H1 (cell line): ENCODE results near the gene IMPDH1. TPM values are rescaled to one million over a fixed set of nuclear protein-coding genes. Genes with fewer than 3 reads are reported as not detected.

Experiments
- CTCF ChIA-PET: fragments of 300-600 bp; sonication (Branson Sonifier 250); formaldehyde crosslinking; loops from one replicate; lab custom pipeline; 2021; ENCODE audit not compliant: partially characterized antibody; lab: Charles Lee
- POLR2A ChIA-PET: fragments of 300-600 bp; sonication (Branson Sonifier 250); formaldehyde crosslinking; loops from one replicate; lab custom pipeline; 2021; ENCODE audit warnings: inconsistent platforms; ENCODE audit not compliant: partially characterized antibody; lab: Charles Lee
- DNase-seq, 2 experiments: peaks; one replicate each; pipeline versions ENCODE4 v3.0.0 to v3.0.0-alpha.2; 2010 to 2022; ENCODE audit warnings: low spot score in 2 of 2, low read depth in 1 of 2, mixed read lengths in 1 of 2
- FAIRE-seq: peaks from 2 replicates; lab custom pipeline; 2011; peaks lifted over from hg19 to GRCh38; lab: Jason Lieb, UNC
- H2AFZ ChIP-seq: 2 replicates; pipeline ENCODE4 v1.8.1; 2012; ENCODE audit warnings: low read length, inconsistent platforms
- H2AK5ac ChIP-seq: 2 replicates; pipeline ENCODE4 v1.6.1; 2013; ENCODE audit warnings: low read depth, low read length
- H2BK120ac ChIP-seq: replicated peaks from 2 replicates; pipeline ENCODE3; 2013; ENCODE audit warnings: low read depth, low read length, inconsistent platforms
- H2BK12ac ChIP-seq: 2 replicates; pipeline ENCODE4 v1.6.1; 2013; ENCODE audit warnings: low read depth, low read length
- H2BK15ac ChIP-seq: 2 replicates; pipeline ENCODE4 v1.6.1; 2013; ENCODE audit warnings: low read length
- H2BK20ac ChIP-seq: 2 replicates; pipeline ENCODE4 v1.6.1; 2013; ENCODE audit warnings: low read length
- H2BK5ac ChIP-seq: 2 replicates; pipeline ENCODE4 v1.6.1; 2013; ENCODE audit warnings: low read depth, low read length
- H3K14ac ChIP-seq: 2 replicates; pipeline ENCODE4 v1.6.1; 2013; ENCODE audit warnings: inconsistent platforms; ENCODE audit not compliant: insufficient read length
- H3K18ac ChIP-seq: 2 replicates; pipeline ENCODE4 v1.6.1; 2013; ENCODE audit warnings: low read length; ENCODE audit errors: extremely low read depth
- H3K23ac ChIP-seq: 2 replicates; pipeline ENCODE4 v1.6.1; 2013; ENCODE audit warnings: inconsistent platforms; ENCODE audit not compliant: insufficient read length
- H3K23me2 ChIP-seq: 2 replicates; pipeline ENCODE4 v1.6.1; 2013; ENCODE audit warnings: low read depth, low read length
- H3K27ac ChIP-seq: 2 replicates; pipeline ENCODE4 v1.6.1; 2011; ENCODE audit warnings: low read depth, low read length, inconsistent platforms
- H3K27me3 ChIP-seq, 4 experiments: replicated peaks in 1 of 4; 1 replicate in 1 of 4; 2 replicates in 3 of 4; pipeline versions ENCODE4 v1.6.1 to v1.8.1; 2011 to 2013; ENCODE audit warnings: low read length in 3 of 4, mild to moderate bottlenecking in 3 of 4, inconsistent platforms in 2 of 4, mixed read lengths in 2 of 4, moderate library complexity in 1 of 4; ENCODE audit not compliant: control insufficient read depth in 3 of 4, insufficient read depth in 3 of 4; ENCODE audit errors: extremely low read depth in 1 of 4
- H3K36me3 ChIP-seq, 4 experiments: 2 replicates each; pipeline versions ENCODE4 v1.6.1 to v1.8.1; 2011 to 2013; ENCODE audit warnings: mild to moderate bottlenecking in 4 of 4, low read length in 3 of 4, moderate library complexity in 2 of 4, control low read depth in 1 of 4, inconsistent platforms in 1 of 4; ENCODE audit not compliant: insufficient read depth in 4 of 4, control insufficient read depth in 2 of 4
- H3K4ac ChIP-seq: replicated peaks from 2 replicates; pipeline ENCODE3; 2013; ENCODE audit warnings: low read length, low read depth, mixed read lengths, inconsistent platforms; ENCODE audit not compliant: insufficient read length
- H3K4me1 ChIP-seq, 4 experiments: replicated peaks in 1 of 4; 1 replicate in 1 of 4; 2 replicates in 3 of 4; pipeline versions ENCODE4 v1.6.1 to v1.8.1; 2011 to 2013; ENCODE audit warnings: low read length in 3 of 4, inconsistent platforms in 2 of 4, mixed read lengths in 1 of 4; ENCODE audit not compliant: insufficient read depth in 4 of 4, control insufficient read depth in 3 of 4
- H3K4me2 ChIP-seq, 2 experiments: 2 replicates each; pipeline versions ENCODE4 v1.6.1 to v1.8.1; 2011 to 2013; ENCODE audit warnings: low read depth in 2 of 2, low read length in 2 of 2, control low read depth in 1 of 2, inconsistent platforms in 1 of 2, mild to moderate bottlenecking in 1 of 2; ENCODE audit not compliant: insufficient read depth in 1 of 2
- H3K4me3 ChIP-seq, 4 experiments: fragments of 200-600, 300-600 bp in 1 of 4; sonication (generic), shearing (Covaris generic), sonication (Bioruptor Twin) in 1 of 4; 2 replicates each; pipeline versions ENCODE4 v1.5.1 to v1.8.1; 2011 to 2016; ENCODE audit warnings: low read length in 4 of 4, low read depth in 3 of 4, control low read depth in 2 of 4, inconsistent platforms in 2 of 4, mild to moderate bottlenecking in 2 of 4, mixed read lengths in 1 of 4, moderate library complexity in 1 of 4; ENCODE audit not compliant: insufficient read depth in 2 of 4; ENCODE audit errors: extremely low read depth in 1 of 4
- H3K56ac ChIP-seq: replicated peaks from 2 replicates; pipeline ENCODE3; 2013; ENCODE audit warnings: low read depth, mild to moderate bottlenecking, mixed read lengths, low read length, inconsistent platforms; ENCODE audit not compliant: insufficient read length
- H3K79me1 ChIP-seq: 2 replicates; pipeline ENCODE4 v1.6.1; 2013; ENCODE audit warnings: low read depth, low read length, control low read depth
- H3K79me2 ChIP-seq, 2 experiments: 2 replicates each; pipeline versions ENCODE4 v1.6.1 to v1.8.1; 2012 to 2013; ENCODE audit warnings: low read length in 2 of 2, mild to moderate bottlenecking in 2 of 2, inconsistent platforms in 1 of 2; ENCODE audit not compliant: insufficient read depth in 2 of 2, control insufficient read depth in 1 of 2
- H3K9ac ChIP-seq, 4 experiments: replicated peaks in 1 of 4; 1 replicate in 1 of 4; 2 replicates in 3 of 4; pipeline versions ENCODE4 v1.6.1 to v1.8.1; 2011 to 2013; ENCODE audit warnings: low read depth in 3 of 4, low read length in 3 of 4, control low read depth in 2 of 4, mild to moderate bottlenecking in 2 of 4, moderate library complexity in 2 of 4, inconsistent platforms in 1 of 4; ENCODE audit errors: extremely low read depth in 1 of 4
- H3K9me3 ChIP-seq, 2 experiments: 2 replicates each; pipeline versions ENCODE4 v1.6.1 to v1.8.1; 2012 to 2013; ENCODE audit warnings: mild to moderate bottlenecking in 2 of 2, moderate library complexity in 2 of 2, control low read depth in 1 of 2, inconsistent platforms in 1 of 2, low read depth in 1 of 2, low read length in 1 of 2, mixed read lengths in 1 of 2; ENCODE audit not compliant: insufficient read depth in 2 of 2
- H4K20me1 ChIP-seq, 2 experiments: replicated peaks in 1 of 2; 2 replicates each; pipeline versions ENCODE3 to v1.8.1; 2011 to 2013; ENCODE audit warnings: inconsistent platforms in 2 of 2, low read length in 2 of 2, mild to moderate bottlenecking in 1 of 2; ENCODE audit not compliant: insufficient read depth in 2 of 2, control insufficient read depth in 1 of 2
- H4K5ac ChIP-seq: 2 replicates; pipeline ENCODE4 v1.6.1; 2013; ENCODE audit warnings: low read length, low read depth, mixed read lengths, inconsistent platforms; ENCODE audit not compliant: insufficient read length
- H4K8ac ChIP-seq: 2 replicates; pipeline ENCODE4 v1.8.0; 2013; ENCODE audit warnings: mild to moderate bottlenecking, moderate library complexity, low read length, inconsistent platforms; ENCODE audit not compliant: insufficient read depth; ENCODE audit errors: extremely low read depth
- H4K91ac ChIP-seq: replicated peaks from 2 replicates; pipeline ENCODE3; 2013; ENCODE audit warnings: low read length, mixed read lengths, inconsistent platforms; ENCODE audit not compliant: insufficient read length
- ASH2L ChIP-seq: fragments of 200-600, 300-600 bp; sonication (generic); IDR thresholded peaks from one replicate; pipeline ENCODE4 v1.7.1; 2017; ENCODE audit warnings: low read length
- CHD1 ChIP-seq: IDR thresholded peaks from 2 replicates; pipeline ENCODE4 v1.6.1; 2012; ENCODE audit warnings: low read depth, low read length, improper control_type of control experiment
- SIN3A ChIP-seq, 2 experiments: IDR thresholded peaks in 1 of 2; conservative IDR thresholded peaks in 1 of 2; 2 replicates each; pipeline ENCODE4 v1.6.1; 2011 to 2012; ENCODE audit warnings: low read length in 2 of 2, improper control_type of control experiment in 1 of 2, low read depth in 1 of 2, mild to moderate bottlenecking in 1 of 2
- SP2 ChIP-seq: IDR thresholded peaks from 2 replicates; pipeline ENCODE4 v1.6.1; 2012; ENCODE audit warnings: mild to moderate bottlenecking, low read length, inconsistent platforms
- USF2 ChIP-seq: IDR thresholded peaks from 2 replicates; pipeline ENCODE4 v1.6.1; 2011; ENCODE audit warnings: low read length, improper control_type of control experiment
- WGBS, 2 experiments: shearing (Covaris generic) in 1 of 2; methylation state at CpG; one replicate each; pipeline versions ENCODE4 v1.1.6 to v1.1.7; 2013 to 2015; ENCODE audit warnings: low lambda C conversion rate in 2 of 2, mixed read lengths in 2 of 2, inconsistent platforms in 1 of 2, low coverage in 1 of 2, missing lambda C conversion rate in 1 of 2; ENCODE audit not compliant: insufficient replicate concordance in 2 of 2, insufficient coverage in 1 of 2, insufficient read length in 1 of 2; ENCODE audit errors: extremely low coverage in 1 of 2, missing lambda C conversion rate in 1 of 2; 5-methylcytosine and 5-hydroxymethylcytosine counted together
- polyA plus RNA-seq, 7 experiments: library from polyadenylated mRNA; depleted of rRNA in 3 of 7; stranded (reverse) in 5 of 7; unstranded in 2 of 7; fragments of >200 nt in 5 of 7; fragments of 200-250 nt in 2 of 7; gene quantifications; 1 replicate in 5 of 7; 2 replicates in 1 of 7; 4 replicates in 1 of 7; pipeline versions ENCODE4 v1.2.1 to v1.2.3, GENCODE V29; 2011 to 2013; ENCODE audit warnings: missing spikeins in 2 of 7, mixed read lengths in 2 of 7
- total RNA-seq: library from RNA; stranded (reverse); fragmentation: NEBNext Ultra II Directional; extraction: Animal tissue kit (Norgen Biotek cat#: 25700); gene quantifications from 2 replicates; pipeline ENCODE4 v1.2.1, GENCODE V29; 2021

Gene IMPDH1
- total and polyA plus RNA-seq, 2 of the 8 experiments (the other 6 are each of a cell fraction or from before 2014, with no cell fraction given), result 45.8 TPM

DNA sequence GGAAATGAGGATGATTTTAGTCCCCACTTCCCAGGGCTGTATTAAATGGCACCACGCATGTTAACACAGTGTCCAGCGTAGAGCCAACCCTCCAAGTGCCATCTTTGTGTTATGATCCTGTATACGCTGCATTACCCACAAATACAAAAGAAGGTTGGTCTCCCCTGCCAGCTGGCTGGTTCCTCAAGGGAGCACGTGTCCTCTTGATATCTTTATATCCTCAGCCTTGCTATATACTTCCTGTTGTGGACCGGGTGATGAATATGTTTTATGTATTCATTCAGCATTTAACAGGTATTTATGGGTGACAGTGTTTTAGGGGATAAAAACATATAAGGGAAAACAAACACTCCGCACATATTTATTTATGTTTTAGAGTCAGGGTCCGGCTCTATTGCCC is 25.1 kb downstream of the IMPDH1 start:
- no peak overlapping the region for H2BK120ac ChIP-seq
- H3K27ac ChIP-seq, result no peak overlapping the region
- POLR2A ChIA-PET, result interaction anchor here (0.8 kb wide), 1 partner anchor 33 kb away, joined by 4 read pairs; no protein-coding TSS in a partner anchor
- no peak overlapping the region for H4K8ac ChIP-seq
- DNase-seq, result no peak
- H4K20me1 ChIP-seq, result no peaks in the 10 kb centered on the region
- no peaks in the 10 kb centered on the region; the same call in 1 of the 2 replicates for H3K23me2 ChIP-seq
- H3K4me2 ChIP-seq, result no peak overlapping the region
- H2BK12ac ChIP-seq, result no peak overlapping the region
- no peak overlapping the region for H3K14ac ChIP-seq
- no peak overlapping the region for H2BK15ac ChIP-seq
- WGBS, 2 experiments, result 82% methylated on average over 7 of the region's 7 CpGs; no CpG with 5 or more reads in 1 of the 2 experiments
- H2BK5ac ChIP-seq, result no peak overlapping the region
- TF ChIP-seq SIN3A (conservative IDR thresholded peaks at IDR 0.05 in 1 of 2, IDR thresholded peaks at IDR 0.05 in 1 of 2; ENCODE audit: low read depth in 1 of 2, low read length in 2 of 2), result no peak
- TF ChIP-seq CHD1, result no peak
- TF ChIP-seq SP2, result no peak
- no peak for TF ChIP-seq USF2
- TF ChIP-seq ASH2L, result no peak
- TF ChIP-seq, all 59 proteins: peak for 0
- H4K5ac ChIP-seq, result no peak overlapping the region
- H3K18ac ChIP-seq, result no peak overlapping the region
- H2AK5ac ChIP-seq, result no peak overlapping the region
- no peak overlapping the region for H3K4me3 ChIP-seq
- no peaks in the 10 kb centered on the region for H3K79me1 ChIP-seq
- FAIRE-seq, result no peak
- H3K4me1 ChIP-seq, result peaks cover 0 to 18% (median 15%) of the 10 kb centered on the region in 4 experiments; a peak in 6 of 7 replicates
- H3K23ac ChIP-seq, result no peak overlapping the region
- H2BK20ac ChIP-seq, result no peak overlapping the region
- no peak overlapping the region for H3K4ac ChIP-seq
- no peak overlapping the region for H3K56ac ChIP-seq
- CTCF ChIA-PET, result interaction anchor here (0.6 to 18.9 kb wide), 8 partner anchors 8 to 41 kb away, joined by 3 to 345 read pairs (median 88); partner anchors contain the start of genes PRRT4 and RBM28
- H2AFZ ChIP-seq, result no peak overlapping the region
- no peaks in the 10 kb centered on the region for H3K36me3 ChIP-seq
- H4K91ac ChIP-seq, result no peak overlapping the region
- H3K9ac ChIP-seq, result no peak overlapping the region
- no peaks in the 10 kb centered on the region for H3K9me3 ChIP-seq
- H3K79me2 ChIP-seq, result no peaks in the 10 kb centered on the region
- H3K27me3 ChIP-seq, result peaks cover 0 to 6% (median 0%) of the 10 kb centered on the region in 4 experiments; a peak in 2 of 7 replicates
